CMK (cell line): ENCODE measurements around the gene RHOBTB1.

Experiments used
- DNase-seq: peaks from one replicate; pipeline ENCODE4 v3.0.0-alpha.2; 2010; ENCODE audit warnings: low read depth

The RHOBTB1 gene

GRCh38 chr10:60820093-60820754 is 123.8 kb downstream of the RHOBTB1 start:
- DNase-seq: no peak
